ENCODE data around the gene LAMTOR2.

The LAMTOR2 gene

DNA sequence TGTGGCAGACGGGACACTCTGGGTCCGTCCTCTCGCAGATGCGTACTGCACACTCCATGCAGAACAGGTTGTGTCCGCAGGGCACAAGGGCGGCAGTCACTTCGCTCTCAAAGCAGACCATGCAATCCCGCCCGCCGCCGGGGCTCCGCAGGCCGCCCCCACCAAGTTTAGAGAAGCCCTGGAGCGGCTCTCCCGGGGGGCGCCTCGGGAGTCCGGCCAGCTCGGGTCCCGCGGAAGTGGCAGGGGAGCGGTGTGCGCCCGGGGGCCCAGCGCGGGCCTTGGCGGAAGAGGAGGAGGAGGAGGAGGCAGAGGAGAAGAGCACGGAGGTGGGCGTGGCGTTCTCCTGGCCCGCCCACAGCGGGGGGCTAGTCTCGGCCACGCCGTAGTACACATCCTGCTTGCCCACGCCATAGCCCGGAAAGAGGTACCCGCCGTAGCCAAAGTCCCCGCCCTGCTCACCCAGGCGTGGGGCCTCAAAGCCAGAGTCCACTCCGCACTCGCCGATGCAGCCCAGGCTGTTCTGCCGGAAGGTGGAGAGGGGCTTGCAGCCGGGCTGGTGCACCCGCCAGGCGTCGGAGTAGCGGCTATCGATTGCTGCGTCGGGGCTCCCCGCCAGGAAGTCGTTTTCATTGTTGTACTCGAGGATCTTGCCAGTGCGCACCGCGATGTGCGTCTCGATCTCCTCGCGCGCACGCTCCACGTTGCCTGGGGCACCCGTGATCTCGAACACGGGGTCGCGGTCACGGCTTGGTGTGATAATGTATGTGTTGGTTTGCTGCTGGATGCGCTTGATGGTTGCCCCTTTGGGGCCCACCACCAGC is 22.2 kb downstream of the LAMTOR2 start:
- DNase-seq (ENCODE audit: low read depth), result no peak

DNA sequence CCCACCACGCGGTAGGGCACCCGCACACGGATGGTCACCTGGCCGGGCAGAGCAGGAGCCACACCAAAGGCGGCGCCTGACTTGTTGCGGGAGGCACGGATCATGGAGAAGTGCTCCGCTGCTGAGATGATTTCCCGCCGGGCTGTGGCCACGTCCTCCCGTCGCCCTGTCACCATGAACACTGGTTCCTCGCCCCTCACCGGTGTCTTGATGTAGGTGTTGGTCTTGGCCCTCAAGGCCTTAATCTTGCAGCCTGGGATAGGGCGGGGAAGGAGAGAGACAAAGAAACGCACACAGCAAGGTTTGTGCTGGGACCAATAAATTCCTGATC is 22.8 kb downstream of the LAMTOR2 start:
- DNase-seq (ENCODE audit: low read depth), result no peak

DNA sequence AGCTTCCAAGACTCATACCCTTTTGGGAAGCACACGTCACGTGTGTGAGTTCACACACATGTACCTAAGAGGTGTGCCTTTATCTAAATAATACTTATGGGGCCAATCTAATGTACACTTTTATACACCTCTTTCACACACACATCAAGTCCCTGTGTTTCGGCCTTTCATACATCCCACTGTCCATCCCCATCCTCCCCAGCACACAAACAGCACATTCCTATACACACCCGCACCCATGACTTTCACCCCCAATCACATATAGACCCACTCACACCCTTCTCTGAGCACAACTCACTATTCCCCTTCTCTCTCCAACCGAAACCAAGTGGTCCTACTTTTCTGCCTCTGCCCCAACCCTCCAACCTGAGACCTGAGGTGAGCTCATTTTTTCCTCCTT is 24.1 kb downstream of the LAMTOR2 start:
- no peak for DNase-seq (ENCODE audit: low read depth)

DNA sequence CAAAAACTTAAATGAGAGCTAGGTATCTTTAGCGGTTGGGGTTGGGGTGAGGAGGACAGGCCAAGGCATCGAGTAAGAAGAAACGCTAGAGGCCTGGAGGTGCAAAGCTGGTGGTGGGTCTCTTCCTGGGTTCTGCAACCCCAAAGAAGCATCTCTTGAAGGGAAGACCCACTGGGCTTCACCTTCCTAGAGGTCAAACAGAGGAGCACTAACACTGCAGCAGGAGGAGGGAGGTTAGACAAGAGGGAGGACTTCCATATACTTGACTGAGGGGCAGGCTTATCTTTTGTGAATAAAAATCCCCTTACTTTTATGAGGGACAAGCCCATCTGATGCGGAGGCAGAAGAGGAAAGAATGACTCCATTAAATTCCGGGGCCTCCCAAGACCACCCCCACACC is 25.2 kb downstream of the LAMTOR2 start:
- no peak for DNase-seq (ENCODE audit: low read depth)

DNA sequence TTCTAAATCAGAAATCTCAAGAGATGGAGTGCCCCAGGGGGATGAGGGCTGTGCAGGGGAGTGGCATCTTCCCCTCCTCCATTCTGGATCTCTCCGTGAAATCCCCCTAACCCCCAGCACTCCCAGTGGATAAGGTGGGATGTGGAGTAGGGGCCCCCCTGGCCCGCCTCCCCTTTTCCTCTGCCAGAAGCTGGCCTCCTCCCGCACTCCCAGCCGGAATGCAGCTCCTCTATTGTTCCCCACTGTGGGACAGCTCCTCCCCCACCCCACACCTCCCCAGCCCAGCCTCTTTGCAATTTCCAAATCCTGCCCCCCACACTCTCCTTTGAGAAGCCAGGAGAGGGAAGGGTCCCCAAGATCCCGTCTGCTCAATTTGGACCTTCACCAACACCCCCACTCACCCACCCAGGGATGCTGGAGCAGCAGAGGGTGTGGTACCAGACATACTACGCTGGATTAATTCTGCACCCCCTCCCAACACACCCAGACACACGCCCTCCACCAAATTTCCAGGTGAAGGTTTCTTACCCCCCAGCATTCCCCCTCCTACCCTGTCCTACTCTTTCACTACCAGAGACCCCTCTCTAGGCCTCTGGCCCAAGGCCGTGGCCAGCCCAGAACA is 25.8 kb downstream of the LAMTOR2 start:
- DNase-seq (ENCODE audit: low read depth), result no peak

DNA sequence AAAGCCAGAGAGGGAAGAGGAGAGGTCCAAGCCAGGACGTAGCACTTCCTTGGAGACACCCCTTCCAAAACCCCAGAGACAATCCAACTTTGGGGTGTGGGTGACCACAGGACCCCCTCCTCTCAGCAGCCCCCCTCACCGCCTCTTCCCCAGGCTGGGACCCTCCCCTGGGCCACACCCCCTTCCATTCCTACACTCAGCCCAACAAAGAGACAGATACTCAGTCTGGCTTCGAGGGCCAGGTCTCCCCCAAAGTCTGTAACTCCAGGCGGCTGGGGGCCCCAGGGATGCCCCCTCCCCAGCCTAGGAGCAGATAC is 26.2 kb downstream of the LAMTOR2 start:
- DNase-seq (ENCODE audit: low read depth), result no peak

DNA sequence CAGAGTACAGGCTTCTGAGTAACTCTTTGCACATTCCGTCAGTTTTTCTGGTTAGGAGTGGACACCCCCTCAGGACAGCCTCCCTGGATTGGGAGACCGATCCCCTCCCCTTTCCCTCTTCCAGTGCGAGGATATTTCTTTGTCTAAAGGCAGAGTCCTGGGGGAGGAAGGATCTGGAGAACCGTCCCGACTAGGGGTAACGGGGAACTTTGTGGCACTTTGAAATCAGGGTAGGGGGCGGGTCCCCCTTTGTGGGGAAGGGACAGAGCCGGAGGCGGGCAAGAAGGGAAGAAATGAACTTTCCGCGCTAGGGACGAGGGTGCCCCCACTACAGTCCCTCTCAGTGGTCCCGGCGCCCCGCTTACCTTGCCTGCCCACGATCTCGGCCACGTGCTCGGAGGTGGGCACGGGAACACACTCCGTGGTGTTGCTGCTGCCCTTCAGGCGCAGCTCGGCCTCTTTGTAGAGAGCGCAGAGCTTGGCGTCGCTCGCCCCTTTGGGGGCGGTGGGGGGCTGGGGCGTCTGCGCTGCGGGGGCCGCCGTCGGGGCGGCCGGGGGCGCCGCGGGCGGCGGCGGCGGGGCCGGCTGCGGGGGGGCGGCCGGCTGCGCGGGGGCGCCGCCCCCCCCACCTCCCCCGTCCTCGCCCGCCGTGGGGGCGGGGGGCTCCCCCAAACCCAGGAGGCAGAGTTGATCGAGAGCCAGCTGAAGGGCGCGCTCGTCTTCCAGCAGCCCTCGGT is 26.8 kb downstream of the LAMTOR2 start:
- DNase-seq (ENCODE audit: low read depth), result no peak

DNA sequence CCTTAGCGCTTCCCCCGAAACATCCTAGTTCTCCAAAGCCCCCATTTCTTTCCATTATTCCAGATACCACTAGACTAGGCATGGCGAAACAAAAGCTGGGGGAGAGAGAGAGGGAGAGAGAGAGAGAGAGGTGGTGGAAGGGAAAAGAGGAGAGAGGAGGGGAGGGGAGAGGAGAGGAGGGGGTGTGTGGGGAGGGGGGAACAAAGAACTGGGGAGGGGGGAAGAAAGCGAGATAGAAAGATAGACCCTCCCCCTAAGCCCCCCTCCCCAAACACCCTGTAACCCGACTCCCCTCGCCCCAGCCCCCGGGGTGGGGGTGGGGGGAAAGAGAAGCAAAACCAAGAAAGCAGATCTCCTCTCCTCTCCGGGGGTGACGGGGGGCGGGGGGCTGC is 27.3 kb downstream of the LAMTOR2 start:
- DNase-seq (ENCODE audit: low read depth), result no peak

DNA sequence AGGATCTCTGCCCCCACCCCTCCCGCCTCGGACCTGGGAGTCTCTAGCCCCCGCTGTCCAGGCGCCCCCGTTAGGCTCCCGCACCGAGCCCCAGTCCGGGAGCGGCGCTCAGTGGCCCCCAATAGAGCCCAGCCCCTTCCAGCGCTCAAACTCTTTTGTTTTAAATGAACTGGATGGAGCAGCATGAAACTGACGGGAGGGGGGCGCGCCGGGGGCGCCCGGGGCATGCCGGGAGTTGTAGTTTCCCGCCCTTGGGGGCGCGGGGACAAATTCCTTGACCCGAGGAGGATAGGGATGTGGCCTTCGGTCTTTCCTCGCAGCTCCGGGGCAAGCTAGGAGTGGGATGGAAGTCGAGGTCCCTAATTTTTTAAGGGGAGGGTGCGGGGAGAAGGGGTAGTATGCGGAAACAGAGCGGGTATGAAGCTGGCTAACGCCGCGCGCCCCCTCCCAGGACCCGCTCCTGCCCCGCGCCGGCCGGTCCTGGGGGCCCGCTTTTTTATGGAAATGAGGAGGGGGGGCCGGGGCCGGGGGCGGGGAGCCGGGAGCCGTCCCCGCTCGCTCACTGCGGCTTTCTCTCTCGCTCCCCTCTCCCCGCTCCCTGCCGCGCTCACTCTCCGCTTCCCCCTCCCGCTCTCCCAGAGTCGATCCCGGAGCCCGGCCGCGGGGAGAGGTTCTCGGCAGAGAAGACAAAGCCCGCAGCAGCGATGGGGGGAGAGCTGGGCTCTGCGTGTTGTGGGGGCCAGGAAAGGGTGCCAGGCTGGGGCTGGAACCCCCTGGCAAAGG is 27.9 kb downstream of the LAMTOR2 start, which contains the start of gene MEX3A:
MEX3A (minus strand) TSS at position 157 of the 783 bp plus-strand sequence. CDS start 467 bp downstream, outside the sequence.
- peak; percentile 49 for DNase-seq (ENCODE audit: low read depth)

DNA sequence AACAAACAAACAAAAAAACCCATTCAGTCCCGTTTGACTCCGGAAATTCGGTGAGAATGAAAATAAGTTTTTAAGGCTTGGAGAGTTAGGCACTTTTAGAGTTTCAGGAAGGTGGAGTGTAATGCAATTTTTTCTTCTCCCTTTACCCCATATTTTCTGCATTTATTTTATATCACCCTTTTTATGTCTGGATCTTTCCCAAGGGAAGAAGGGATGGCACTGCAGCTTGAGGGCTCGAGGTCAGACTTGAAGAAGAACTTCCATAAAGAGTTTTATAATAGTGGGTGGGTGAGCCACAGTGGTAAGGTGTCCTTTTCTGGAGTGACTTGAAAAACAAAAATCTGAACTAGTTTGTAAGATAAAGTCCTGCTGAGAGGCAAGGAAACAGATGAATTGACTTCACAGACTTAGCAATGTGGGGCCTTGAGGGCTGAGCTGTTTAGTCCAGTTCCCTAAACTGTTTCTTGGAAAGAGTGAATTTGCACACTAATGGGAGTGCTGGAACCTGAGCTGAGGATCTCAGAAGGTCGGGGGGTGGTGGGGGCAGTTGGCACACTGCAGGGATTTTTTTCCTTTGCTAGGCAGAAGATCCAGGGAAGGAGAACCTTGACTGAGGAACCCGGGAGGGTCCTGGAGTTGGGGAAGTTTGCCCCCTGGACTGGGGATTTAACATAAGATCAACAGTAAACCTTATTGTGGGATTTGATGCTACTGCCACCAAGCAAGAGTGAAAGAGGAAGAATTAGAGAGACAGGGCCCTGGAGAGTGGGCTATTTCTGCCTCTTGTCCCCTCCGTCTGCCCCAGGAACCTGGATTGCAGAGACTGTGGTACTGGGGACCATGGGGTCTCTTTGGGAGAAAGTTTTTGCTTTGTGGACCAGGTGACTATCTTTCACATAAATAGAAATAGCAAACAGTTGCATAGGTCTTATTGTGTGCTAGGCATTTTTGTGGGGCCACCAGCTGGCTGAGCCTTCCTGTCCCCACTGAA is 29.5 kb downstream of the LAMTOR2 start:
- DNase-seq (ENCODE audit: low read depth), result no peak

DNA sequence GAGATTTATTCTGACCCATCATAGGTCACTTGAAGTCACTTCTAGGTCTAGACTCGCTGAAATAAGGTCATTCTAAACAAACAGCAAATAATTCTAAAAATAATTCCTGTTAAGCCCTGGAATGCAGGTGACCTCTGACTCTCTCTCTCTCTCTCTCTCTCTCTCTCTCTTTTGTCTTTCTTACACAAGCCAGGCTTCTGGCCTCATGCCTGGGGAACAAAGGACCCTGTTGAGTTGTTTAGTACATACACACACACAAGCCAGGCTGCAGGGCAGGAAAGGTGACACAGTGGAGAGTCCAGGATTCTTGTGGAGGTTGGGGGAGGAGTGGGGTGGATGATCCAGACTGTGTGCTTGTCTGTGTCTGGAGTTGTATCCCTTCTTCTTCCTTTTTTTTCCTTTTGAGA is 31.7 kb downstream of the LAMTOR2 start:
- no peak for DNase-seq (ENCODE audit: low read depth)

DNA sequence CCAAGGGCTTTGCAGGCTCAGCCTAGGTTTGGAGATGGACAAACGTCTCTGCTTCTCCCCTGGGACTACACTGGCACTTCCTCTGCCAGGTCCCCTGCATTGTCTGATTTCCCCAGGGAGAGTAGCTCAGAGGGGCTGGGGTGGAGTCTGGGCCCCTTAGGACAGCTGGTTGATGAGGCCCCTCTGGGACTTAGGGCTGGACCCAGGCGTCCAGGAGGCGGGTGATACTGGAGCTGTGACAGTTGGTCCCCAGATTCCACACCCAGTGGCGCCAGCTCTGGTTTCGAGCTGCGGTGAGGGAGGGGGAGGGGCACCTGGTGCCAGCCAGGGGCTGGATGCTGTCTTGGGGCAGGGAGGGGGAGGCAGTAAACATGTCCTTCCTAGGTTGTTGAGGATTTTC is 35.1 kb downstream of the LAMTOR2 start:
- DNase-seq (ENCODE audit: low read depth), result no peak

DNA sequence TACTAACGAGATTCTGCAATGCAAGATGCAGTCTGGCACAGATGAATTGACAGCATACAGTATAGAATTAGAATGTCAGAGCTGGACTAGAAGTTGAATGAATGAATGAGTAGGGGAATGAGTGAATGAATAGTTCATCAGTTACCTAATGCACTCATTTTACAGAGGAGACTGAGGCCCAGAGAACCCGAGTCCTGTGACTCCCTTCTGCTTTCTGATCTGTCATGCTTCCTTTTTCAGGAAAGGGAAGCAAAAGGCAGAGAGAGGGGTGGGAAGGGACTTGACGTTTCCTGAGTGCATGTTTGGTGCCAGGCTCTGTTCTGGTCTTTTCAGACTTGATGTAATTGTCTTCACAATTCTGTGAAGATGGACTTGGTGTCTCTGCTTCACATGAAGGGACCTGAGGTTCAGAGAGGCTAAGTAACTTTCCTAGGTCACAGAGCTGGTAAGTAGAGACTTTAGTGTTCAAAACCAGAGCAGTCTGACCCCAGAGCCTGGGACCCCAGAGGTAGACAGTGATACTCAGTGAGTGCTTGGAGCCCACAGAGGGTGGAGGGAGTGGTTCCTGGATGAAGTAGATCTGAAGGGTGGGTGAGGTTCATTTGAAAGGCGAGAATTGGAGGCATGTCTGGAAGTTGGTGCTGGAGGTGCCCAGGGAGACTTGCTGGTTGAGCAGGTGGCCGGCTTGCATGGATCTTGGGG is 35.7 kb downstream of the LAMTOR2 start:
- no peak for DNase-seq (ENCODE audit: low read depth)

DNA sequence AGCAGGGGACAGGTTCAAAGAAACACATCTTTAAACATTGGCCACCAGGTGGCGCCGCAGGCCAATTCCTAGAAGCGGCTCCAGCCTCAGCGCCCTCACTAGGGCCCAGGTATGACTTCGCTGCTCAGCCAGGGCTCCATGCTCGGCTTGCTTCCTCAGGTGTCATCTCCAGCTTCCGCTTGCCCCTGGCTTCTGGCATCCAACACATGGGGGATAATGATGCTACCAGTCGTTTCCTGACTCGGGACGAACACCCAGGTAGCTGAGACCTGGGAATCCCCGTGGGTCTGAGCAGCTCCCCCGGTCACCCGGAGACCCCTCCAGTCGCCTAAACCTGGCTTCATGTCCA is 36.2 kb downstream of the LAMTOR2 start:
- peak; percentile 74 for DNase-seq (ENCODE audit: low read depth)

DNA sequence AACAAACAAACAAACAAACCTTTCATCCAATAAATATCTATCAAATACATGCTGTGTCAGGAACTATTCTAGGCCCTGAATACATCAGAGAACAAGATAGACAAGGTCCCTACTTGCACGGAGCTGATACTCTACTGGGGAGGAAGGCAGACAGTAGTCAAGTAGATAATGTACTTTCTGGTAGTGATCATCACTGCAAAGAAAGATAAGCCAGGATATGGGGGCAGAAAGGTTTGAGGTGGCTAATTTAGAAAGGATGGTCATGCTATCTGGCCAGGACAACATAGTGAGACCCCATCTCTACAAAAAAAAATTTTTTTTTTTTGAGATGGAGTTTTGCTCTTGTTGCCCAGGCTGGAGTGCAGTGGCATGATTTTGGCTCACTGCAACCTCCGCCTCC is 37.0 kb downstream of the LAMTOR2 start:
- DNase-seq (ENCODE audit: low read depth), result no peak

DNA sequence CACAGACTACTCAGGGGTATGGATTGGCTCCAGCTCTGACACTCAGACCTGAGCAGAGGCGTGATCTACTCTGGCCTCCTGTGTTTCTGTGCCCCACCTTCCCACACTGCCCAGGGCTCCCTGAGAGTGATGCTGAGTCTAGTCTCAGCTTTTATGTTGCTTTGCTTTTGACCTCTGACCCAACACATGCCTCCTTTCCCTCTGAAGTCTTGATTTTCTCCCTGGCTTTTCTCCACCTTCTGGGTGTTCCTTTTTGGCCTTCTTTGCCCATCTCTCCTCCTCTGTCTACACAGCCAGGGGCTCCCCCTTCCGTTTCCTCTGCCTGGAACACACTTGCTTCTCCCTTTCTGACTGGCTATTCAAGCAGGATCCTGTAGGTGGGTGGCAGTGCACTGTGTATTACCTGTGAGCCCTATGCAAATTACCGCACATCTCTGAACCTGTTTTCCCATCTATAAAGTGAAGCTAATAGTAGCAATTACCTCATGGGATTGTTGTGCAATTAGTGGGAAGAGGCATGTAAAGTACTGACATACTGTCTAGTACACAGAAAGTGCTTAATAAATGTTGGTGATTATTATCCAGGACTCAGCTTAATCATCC is 41.4 kb downstream of the LAMTOR2 start:
- DNase-seq (ENCODE audit: low read depth), result no peak

DNA sequence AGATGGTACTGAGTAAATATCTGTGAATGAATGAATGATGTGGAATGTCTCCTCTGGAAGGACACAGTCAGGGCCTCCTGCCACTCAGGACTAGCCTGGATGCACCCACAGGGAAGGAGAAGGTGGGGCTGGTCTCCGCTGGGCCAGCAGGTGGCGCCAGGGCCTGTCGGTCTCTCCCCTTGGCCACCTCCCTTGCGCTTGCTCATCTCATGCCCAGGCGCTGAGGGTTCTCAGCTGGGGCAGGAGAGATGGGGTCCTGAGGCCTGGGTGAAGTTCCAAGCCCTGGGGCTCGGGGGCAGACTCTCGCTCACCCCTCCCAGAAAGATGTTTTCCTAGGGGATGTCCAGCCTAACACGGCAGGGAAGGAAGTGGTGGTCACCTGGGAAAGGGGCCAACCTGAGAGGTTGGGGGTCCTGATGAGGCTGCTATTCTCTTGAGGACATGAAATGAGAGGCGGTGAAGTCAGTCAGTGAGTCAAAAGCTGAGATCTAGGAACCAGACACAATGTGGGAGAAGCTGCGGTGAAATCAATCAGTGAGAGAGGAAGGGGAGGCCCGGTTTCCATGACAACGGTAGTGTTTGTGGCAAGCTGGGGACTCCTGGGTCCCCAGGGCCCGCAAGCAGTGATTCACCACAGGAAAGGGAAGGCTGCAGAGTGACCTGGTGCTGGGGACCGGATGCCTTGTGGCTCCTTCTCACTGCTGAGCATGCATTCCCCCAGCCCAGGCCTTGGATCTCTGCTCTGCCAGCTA is 42.2 kb downstream of the LAMTOR2 start:
- peak; percentile 74 for DNase-seq (ENCODE audit: low read depth)

DNA sequence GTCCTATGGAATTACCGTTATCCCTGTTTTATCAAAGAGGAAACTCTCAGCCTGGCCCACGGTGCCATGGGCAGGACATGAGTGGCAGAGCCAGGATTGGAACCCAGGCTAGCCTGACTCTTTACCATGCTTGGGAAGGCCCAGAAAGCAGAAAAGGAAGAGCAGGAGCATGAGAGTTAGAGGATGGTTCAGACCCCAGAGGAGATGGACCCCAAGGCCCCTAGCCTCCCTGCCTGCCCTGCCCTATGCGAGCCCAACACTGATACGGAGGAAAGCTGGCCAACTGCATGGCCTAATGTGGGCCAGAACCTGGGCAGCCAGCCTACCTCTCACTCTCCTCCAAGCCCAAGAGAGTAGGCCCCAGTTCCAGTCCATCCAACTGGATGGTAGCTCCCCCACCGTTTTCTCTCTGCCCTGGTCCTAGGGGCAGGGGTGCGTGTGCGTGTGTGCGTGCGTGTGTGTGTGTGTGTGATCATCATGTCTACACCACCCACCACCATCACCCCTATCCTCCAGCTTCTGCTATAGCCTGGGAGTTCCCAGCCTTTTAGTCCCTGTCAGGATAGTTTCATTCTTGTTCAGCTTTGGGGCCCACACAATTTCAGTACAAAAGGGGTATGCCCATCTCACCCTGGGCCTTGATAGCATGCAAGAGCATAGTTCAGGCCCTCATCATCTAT is 43.1 kb downstream of the LAMTOR2 start:
- no peak for DNase-seq (ENCODE audit: low read depth)

DNA sequence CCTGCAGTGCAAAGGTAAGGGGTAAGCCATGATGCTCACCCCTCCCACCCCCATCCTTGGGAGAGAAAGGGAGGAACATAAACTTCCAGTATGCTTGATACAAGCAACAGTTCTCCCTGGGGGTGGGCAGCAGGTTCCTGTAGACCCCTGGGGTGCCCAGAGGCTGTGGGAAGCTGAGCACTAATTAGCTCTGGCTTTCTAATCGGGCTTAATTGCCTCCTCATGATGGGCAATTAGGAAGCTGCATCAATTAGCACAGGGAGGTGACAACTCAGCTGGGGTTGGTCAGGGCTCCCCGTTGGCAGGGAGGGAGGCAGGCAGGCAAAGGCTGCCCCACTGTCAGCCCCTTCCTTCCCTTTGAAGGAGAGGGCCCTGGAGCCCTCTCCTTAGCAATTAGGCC is 44.2 kb downstream of the LAMTOR2 start:
- no peak for DNase-seq (ENCODE audit: low read depth)

Data from stimulated activated CD8-positive, alpha-beta memory T cell treated with anti-CD3 and anti-CD28 coated beads, Interleukin-12 subunit alpha, Interleukin-12 subunit beta, amount 100 ng/mL, for 4 hours (primary cell).